HG02623 (cell line): ENCODE data around the gene C1GALT1.
"Not testable (repeated sequence)": the region's sequence is repeated elsewhere in the genome, so short reads cannot be mapped to it uniquely, and the experiment has no call there.

Experiments
- ATAC-seq: cut with Tn5 transposase; IDR thresholded peaks from one replicate; pipeline ENCODE4 v1.9.1; 2021; ENCODE audit warnings: moderate library complexity; ENCODE audit not compliant: unreplicated experiment

The C1GALT1 gene

GRCh38 chr7:7199592-7199991 is 17.2 kb downstream of the C1GALT1 start:
- not testable (repeated sequence) for ATAC-seq

DNA sequence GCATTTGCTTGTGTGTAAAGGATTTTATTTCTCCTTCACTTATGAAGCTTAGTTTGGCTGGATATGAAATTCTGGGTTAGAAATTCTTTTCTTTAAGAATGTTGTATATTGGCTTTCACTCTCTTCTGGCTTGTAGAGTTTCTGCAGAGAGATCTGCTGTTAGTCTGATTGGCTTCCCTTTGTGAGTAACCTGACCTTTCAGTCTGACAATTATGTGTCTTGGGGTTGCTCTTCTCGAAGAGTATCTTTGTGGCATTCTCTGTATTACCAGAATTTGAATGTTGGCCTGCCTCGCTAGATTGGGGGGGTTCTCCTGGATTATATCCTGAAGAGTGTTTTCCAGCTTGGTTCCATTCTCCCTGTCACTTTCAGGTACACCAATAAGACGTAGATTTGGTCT is 17.9 kb downstream of the C1GALT1 start:
- not testable (repeated sequence) for ATAC-seq

DNA sequence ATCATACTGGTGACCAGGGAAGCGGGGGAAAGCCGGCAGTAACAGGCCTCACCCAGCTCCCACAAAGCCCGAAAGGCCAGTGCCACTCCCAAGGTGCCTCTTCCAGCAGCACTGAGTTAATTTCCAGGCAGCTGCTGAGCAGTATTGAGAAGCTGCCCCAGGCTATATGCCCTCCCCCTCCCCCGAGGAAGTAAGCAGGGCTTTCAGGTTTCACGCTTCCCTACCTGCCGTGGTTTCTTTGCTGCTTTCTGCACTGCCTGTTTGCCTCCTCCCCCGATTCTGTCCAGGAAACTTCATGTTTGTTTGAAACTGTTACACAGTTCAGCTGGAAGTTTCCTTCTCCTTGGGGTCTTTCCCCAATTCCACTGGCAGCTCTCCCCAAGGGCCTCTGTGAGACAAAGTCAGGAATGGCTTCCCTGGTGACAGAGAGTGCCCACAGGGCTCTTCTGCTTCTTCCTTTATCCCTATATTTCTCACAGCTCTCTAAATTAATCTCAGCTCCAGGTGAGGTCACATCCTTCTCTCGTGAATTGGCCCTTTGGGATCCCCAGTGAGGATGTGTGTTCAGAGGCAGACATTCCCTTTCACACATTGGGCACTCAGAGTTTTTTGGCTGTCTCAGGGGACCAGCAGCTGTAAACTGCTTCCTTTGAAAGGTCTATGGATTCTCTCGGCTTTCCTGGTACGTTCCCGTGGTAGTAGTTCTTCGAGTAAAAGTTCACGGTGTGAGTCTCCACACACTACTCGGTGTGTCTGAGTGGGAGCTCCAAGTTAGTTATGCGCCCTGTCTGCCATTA is 19.4 kb downstream of the C1GALT1 start:
- peak; percentile 96 for ATAC-seq

- no peak for ATAC-seq
These were observed 20.0 kb downstream of the C1GALT1 start for GRCh38 chr7:7202375-7202720.

- ATAC-seq, result no peak
These were observed 21.6 kb downstream of the C1GALT1 start for GRCh38 chr7:7203813-7204575.

DNA sequence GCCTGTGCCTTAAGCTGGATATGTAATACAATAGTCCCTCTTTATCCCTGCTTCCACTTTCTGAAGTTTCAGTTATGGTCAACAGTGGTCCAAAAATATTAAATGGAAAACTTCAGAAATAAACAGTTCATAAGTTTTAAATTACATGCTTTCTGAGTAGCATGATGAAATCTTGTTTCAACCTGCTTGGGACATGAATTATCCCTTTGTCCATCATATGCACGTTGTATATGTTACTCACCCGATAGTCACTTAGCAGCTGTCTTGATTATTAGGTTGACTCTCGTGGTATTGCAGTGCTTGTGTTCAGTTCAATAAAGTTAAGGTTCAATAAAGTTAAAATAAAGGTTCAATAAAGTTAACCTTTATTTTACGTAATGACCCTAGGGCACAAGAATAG is 25.5 kb downstream of the C1GALT1 start:
- no peak for ATAC-seq

GRCh38 chr7:7208520-7208919 is 26.2 kb downstream of the C1GALT1 start:
- ATAC-seq, result no peak

GRCh38 chr7:7209412-7210050 is 27.2 kb downstream of the C1GALT1 start:
- no peak for ATAC-seq

GRCh38 chr7:7210475-7211237 is 28.3 kb downstream of the C1GALT1 start:
- ATAC-seq, result no peak

DNA sequence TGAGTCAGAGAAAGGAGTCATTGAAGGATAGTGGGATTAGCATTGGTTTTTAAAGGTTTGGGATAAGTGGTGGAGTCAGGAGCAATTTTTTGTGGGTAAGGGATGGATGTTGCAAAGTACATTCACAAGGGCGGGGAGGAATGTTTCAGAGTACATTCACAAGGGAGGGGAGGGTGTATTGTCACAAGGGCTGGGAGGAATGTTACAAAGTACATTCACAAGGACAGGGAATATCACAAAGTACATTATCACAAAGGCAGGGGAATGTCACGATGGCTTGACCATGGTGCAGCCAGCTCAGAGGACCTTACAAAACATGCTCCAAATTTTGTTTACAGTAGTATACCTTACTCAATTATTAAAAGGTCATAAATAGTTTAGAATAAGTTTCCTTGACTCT is 30.3 kb downstream of the C1GALT1 start:
- no peak for ATAC-seq

- ATAC-seq, result no peak
These were observed 32.3 kb downstream of the C1GALT1 start for GRCh38 chr7:7214398-7215347.

- no peak for ATAC-seq
These were observed 33.9 kb downstream of the C1GALT1 start for GRCh38 chr7:7216279-7216678.

GRCh38 chr7:7219216-7219615 is 36.9 kb downstream of the C1GALT1 start:
- no peak for ATAC-seq

GRCh38 chr7:7220821-7221220 is 38.5 kb downstream of the C1GALT1 start:
- no peak for ATAC-seq

GRCh38 chr7:7221599-7222038 is 39.3 kb downstream of the C1GALT1 start:
- no peak for ATAC-seq

- no peak for ATAC-seq
These were observed 40.9 kb downstream of the C1GALT1 start for GRCh38 chr7:7223250-7223649.

- no peak for ATAC-seq
These were observed 44.1 kb downstream of the C1GALT1 start for GRCh38 chr7:7226407-7226806.

DNA sequence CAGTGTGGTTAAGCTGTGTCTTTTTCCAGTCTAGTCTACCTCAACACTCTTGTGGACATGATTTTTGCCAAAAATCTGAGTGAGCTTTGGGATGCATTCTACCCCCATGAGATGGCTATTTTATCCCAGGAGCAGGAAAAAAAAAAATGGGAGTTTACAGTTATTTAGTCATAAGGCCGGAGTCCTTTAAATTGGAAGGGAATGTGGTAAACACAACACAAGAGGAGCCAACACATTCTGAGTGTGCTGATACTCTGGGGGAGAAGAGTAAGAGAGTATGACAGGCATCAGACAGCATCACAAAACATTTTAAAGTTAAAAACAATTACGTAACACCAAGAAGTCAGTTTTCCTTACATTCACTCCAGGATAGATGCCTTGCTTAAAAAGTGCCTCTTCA is 46.1 kb downstream of the C1GALT1 start:
- ATAC-seq, result no peak

DNA sequence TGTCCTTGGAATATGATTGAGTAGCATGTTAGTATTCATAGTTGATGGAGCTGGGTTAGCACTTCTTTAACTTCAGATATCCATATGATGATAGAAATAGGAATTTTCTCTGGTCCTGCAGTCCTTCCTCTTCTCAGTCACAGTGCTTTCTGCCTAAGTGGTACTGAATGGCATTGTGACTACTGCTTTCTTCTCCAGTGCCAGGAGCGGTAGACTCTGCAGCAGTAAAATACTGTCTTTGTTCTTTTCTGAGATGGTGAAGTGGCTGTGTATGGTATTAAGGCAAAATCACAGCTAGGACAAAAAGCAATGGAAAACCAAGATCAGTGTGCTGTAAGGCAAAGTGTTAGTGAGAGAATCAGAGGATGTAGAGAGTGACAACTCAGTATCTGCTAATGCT is 46.6 kb downstream of the C1GALT1 start:
- ATAC-seq, result no peak

DNA sequence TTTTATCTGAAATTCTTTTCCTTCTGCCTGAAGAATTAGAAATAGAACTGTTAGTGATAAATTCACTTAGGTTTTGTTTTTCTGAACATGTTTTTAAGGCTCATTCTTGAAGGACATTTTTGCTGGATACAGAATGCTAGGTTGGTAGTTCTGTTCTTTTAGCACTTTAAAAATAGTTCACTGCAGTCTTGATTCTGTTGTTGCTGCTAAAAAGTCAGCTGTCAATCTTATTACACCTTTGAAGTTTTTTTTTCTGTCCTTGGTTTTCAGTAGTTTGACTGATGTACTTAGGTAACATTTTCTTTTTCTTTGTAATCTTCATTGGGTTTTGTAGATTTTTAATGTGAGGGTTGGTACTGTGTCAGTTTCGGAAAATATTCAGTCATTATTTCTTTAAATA is 48.7 kb downstream of the C1GALT1 start:
- ATAC-seq, result no peak
